ENCODE measurements around the gene XYLB.

DNA sequence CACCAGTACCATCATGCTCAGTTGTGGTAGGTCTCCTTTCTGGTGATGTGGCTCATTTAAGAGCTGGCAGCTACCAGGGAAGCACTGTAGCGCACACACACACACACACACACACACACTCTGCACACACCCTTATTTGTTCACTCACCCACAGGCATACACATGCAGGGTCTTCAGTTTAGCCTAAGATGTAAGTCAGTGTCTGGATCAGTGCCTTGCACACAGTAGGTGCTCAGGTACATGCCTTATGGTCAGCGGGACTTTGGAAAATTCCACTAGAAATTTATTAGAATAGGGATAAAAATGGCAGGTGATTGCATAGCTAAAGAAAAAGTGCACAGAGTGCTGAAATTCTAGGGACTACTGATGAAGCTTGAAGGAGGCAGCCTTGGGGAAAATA lies 23.6 kb downstream of the XYLB start:
- TF ChIP-seq POLR2AphosphoS5 (IDR thresholded peaks at IDR 0.05) = no peak
- TF ChIP-seq, protein P1, sequence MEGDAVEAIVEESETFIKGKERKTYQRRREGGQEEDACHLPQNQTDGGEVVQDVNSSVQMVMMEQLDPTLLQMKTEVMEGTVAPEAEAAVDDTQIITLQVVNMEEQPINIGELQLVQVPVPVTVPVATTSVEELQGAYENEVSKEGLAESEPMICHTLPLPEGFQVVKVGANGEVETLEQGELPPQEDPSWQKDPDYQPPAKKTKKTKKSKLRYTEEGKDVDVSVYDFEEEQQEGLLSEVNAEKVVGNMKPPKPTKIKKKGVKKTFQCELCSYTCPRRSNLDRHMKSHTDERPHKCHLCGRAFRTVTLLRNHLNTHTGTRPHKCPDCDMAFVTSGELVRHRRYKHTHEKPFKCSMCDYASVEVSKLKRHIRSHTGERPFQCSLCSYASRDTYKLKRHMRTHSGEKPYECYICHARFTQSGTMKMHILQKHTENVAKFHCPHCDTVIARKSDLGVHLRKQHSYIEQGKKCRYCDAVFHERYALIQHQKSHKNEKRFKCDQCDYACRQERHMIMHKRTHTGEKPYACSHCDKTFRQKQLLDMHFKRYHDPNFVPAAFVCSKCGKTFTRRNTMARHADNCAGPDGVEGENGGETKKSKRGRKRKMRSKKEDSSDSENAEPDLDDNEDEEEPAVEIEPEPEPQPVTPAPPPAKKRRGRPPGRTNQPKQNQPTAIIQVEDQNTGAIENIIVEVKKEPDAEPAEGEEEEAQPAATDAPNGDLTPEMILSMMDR (IDR thresholded peaks at IDR 0.05; ENCODE audit: poor library complexity, severe bottlenecking) = no peak
- TF ChIP-seq, protein P2, sequence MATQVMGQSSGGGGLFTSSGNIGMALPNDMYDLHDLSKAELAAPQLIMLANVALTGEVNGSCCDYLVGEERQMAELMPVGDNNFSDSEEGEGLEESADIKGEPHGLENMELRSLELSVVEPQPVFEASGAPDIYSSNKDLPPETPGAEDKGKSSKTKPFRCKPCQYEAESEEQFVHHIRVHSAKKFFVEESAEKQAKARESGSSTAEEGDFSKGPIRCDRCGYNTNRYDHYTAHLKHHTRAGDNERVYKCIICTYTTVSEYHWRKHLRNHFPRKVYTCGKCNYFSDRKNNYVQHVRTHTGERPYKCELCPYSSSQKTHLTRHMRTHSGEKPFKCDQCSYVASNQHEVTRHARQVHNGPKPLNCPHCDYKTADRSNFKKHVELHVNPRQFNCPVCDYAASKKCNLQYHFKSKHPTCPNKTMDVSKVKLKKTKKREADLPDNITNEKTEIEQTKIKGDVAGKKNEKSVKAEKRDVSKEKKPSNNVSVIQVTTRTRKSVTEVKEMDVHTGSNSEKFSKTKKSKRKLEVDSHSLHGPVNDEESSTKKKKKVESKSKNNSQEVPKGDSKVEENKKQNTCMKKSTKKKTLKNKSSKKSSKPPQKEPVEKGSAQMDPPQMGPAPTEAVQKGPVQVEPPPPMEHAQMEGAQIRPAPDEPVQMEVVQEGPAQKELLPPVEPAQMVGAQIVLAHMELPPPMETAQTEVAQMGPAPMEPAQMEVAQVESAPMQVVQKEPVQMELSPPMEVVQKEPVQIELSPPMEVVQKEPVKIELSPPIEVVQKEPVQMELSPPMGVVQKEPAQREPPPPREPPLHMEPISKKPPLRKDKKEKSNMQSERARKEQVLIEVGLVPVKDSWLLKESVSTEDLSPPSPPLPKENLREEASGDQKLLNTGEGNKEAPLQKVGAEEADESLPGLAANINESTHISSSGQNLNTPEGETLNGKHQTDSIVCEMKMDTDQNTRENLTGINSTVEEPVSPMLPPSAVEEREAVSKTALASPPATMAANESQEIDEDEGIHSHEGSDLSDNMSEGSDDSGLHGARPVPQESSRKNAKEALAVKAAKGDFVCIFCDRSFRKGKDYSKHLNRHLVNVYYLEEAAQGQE (IDR thresholded peaks at IDR 0.05; ENCODE audit: borderline replicate concordance) = no peak
